G401 (cell line): ENCODE data around the gene CPLANE2. TPM values are rescaled to one million over a fixed set of nuclear protein-coding genes. Genes with fewer than 3 reads are reported as not detected.
"Not testable (repeated sequence)": the region's sequence is repeated elsewhere in the genome, so short reads cannot be mapped to it uniquely, and the experiment has no call there.

Experiments
- DNase-seq: peaks from one replicate; pipeline ENCODE4 v3.0.0-alpha.2; 2015; ENCODE audit warnings: low spot score
- in situ Hi-C: cut with HindIII; loops from 2 replicates; pipeline ENCODE4 v1.10.0; 2016; ENCODE audit warnings: low sequenced_read_pairs, mixed read lengths
- total RNA-seq: library from RNA; depleted of rRNA; stranded (reverse); fragments of >200 nt; shearing (Covaris generic); gene quantifications from 2 replicates; pipeline ENCODE4 v1.2.3, GENCODE V29; 2014; rRNA removed

The CPLANE2 gene
- 2.8 and 3.5 TPM in 2 replicates for total RNA-seq

- DNase-seq = peak; percentile 92
- in situ Hi-C loops = no loop called here
Observed at GRCh38 chr1:16236511-16237342, at the start of gene CPLANE2. TSS of gene CPLANE2 (minus strand) at chr1:16237183. CDS start at chr1:16236742, 441 bp downstream.

DNA sequence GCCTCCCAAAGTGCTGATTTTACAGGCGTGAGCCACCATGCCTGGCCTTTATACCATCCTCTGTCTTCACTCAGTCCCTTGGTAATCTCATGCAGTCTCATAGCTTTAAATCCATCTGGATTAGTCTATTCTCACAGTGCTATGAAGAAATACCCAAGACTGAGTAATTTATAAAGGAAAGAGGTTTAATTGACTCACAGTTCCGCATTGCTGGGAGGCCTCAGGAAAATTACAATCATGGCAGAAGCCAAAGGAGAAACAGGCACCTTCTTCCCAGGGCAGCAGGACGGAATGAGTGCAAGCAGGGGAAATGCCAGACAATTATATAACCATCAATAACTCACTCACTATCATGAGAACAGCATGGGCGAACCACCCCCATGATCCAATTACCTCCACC, 49.1 kb upstream of the CPLANE2 start:
- in situ Hi-C loops = no loop called here
- DNase-seq = peak; percentile 71

DNA sequence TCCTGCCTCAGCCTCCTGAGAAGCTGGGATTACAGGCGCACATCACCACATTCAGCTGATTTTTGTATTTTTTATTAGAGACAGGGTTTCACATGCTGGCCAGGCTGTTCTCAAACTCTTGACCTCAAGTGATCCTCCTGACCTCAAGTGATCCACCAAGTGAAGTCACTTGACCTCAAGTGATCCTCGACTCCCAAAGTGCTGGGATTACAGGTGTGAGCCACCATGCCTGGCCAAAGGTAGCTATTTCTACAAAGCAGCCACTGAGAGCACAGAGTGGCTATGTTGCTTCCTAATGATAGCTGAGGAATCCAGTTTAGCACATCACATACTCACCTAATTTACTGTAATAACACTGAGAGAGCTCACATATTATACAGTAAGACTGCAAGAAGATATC, 44.8 kb upstream of the CPLANE2 start:
- in situ Hi-C loops = no loop called here
- DNase-seq = no peak

- no peak for DNase-seq
- in situ Hi-C loops = no loop called here
Observed at GRCh38 chr1:16279186-16279585, 42.2 kb upstream of the CPLANE2 start.

DNA sequence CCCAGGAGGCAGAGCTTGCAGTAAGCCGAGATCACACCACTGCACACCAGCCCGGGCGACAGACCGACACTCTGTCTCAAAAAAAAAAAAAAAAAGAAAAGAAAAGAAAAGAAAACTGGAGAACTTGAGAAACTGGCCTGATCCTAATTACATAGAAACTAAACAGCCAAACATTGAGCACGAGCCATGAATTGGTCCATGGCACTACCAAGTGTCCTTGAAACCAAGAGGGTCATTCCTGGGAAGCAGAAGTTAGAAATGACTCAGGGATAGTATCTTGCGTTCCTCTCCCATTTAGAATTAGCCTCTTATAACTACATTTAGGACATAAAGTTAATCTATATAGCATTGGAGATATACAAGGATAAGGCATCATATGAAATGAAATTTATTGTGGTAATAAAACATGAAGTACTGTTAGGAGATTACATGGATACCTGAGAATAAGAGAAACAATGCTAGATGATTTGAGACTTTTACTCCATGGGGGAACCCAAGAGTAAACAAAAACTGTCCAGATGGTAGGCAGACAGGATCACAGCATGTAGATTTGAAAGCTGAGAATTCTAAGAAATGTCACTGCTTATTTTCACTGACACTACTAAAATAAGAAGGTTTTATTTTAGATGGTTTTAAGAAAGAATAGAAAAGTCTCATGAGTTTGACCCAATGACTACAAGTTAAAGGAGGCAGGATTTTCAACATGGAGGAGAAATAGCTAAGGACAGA, 39.5 kb upstream of the CPLANE2 start:
- peak; percentile 79 for DNase-seq
- in situ Hi-C loops = no loop called here

DNA sequence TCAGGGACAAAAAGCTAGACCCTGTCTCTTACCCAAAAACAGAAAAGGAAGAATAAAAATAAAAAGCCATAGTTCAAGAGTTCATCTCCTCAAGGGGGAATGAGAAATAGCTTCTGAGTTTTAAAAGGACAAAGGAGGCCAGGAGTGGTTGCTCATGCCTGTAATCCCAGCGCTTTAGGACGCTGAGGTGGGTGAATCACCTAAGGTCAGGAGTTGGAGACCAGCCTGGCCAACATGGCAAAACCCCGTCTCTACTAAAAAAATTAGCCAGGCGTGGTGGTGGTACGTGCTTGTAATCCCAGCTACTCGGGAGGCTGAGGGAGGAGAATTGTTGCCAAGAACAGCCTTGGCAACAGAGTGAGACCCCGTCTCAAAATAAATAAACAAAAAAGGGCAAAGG, 38.6 kb upstream of the CPLANE2 start:
- in situ Hi-C loops = no loop called here
- DNase-seq = no peak

GRCh38 chr1:16267690-16268180, 30.8 kb upstream of the CPLANE2 start:
- in situ Hi-C loops = no loop called here
- DNase-seq = no peak

DNA sequence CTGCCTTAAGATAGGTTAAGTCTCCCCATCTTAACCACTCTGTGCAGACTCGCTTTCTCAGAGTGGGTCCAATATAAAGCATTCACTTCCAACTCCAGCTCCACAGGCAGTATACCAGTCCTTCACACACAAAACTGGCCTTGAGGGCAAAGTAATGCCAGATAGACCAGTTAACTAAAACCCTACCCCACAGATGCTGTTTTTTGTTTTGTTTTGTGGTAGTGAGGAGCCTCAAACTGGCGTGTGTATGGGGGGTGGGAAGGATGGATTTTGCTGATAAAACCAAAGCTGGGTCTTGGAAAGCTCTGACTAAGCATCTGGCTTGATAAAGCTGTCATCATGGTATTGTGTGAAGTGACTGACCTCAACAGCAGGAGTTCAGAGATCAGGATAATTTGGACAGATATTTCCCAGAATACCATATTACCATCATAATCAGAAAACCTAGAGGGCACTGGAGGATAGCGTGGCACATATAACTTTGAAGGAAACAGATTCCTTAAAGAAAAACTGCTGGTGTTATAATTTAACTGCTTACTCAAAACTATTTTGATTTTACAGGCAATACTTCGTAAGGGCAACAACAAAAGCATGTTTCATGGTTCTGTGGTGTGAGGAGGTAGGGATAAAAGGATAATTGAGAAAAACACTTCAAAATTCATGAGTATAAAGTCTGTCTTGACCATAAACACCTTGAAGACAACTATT, 29.6 kb upstream of the CPLANE2 start:
- in situ Hi-C loops = no loop called here
- DNase-seq = no peak

GRCh38 chr1:16262067-16262466, 25.1 kb upstream of the CPLANE2 start:
- DNase-seq = no peak
- in situ Hi-C loops = no loop called here

DNA sequence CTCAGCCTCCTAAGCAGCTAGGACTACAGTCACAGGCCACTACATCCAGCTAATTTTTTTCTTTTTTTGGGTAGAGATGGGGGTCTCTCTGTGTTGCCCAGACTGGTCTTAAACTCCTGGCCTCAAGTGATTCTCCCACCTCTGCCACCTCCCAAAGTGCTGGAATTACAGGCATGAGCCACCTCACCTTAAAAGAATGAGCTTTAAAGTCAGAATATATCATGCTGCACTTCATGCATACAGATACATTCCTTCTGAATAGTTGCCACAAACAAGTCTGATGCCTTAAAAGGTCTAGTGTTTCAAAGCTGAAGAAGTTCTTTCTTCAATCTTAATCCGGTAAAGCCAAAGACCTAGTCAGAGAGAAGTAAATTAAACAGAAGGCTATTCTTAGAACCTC, 23.8 kb upstream of the CPLANE2 start:
- DNase-seq = no peak
- in situ Hi-C loops = no loop called here

DNA sequence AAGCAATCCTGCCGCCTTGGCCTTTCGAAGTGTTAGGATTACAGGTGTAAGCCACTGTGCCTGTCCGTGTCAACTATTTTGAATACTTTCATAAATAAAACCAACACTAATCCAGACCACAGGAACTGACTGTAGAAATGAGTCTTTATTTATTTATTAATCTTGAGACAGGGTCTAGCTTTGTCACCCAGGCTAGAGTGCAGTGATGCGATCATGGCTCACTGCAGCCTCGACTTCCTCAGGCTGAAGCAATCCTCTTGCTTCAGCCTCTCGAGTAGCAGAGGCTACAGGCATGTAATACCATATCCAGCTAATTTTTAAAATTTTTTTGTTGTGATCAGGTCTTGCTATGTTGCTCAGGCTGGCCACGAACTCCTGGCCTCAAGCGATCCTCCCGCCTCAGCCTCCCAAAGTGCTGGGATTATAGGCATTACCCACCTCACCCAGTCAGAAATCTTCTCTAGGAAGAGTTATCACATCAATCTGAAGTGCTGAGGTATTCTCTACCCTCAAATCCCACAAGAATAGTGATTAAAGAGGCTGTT, 21.7 kb upstream of the CPLANE2 start:
- no peak for DNase-seq
- in situ Hi-C loops = no loop called here

- in situ Hi-C loops = no loop called here
Observed at GRCh38 chr1:16257968-16258367, 21.0 kb upstream of the CPLANE2 start.

DNA sequence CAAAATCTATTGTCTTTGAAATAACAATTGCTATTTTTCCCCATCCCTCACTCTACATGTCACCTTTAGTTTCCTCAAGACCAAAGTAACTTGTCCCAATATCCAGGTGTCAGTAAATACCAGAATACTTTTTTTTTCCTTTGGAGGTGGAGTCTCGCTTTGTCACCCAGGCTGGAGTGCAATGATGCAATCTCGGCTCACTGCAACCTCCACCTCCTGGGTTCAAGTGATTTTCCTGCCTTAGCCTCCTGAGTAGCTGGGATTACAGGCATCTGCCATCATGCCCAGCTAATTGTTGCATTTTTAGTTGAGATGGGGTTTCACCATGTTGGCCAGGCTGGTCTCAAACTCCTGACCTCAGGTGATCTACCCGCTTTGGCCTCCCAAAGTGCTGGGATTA, 20.6 kb upstream of the CPLANE2 start:
- not testable (repeated sequence) for DNase-seq

More at GRCh38 chr1:16257968-16258367, 21.0 kb upstream of the CPLANE2 start:
- DNase-seq = no peak

GRCh38 chr1:16256478-16256877, 19.5 kb upstream of the CPLANE2 start:
- in situ Hi-C loops = no loop called here
- DNase-seq = no peak

More for the DNA sequence above, 20.6 kb upstream of the CPLANE2 start:
- in situ Hi-C loops = not testable (repeated sequence)

GRCh38 chr1:16254263-16254928, 17.4 kb upstream of the CPLANE2 start:
- DNase-seq = no peak

DNA sequence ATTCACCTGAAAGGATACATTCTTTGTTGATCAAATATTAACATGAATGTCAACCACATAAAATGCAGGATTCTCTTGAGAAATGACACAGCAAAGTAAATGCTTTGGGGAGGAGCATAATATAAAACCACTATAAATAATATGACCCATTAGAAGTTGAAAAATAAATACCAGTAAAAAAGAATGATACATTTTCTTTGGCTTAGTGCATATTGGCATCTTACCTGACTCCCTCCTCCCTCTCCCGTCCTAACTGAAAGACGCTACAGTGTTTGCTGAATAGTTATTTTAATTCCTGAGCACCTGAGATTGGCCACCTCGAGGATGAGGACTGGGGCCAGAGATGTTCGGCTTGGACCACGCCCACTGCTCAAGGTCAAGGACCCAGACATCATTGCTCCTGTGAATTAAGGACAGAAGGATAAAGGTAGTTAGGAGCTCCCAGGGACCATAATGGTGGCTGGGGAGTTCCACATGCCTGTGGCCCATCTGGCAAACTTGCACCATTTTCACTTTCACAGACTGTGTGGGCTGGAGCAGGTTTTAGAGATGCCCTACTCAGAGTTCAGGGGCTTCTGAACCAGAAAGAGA, 16.4 kb upstream of the CPLANE2 start:
- in situ Hi-C loops = no loop called here
- no peak for DNase-seq

More at GRCh38 chr1:16254263-16254928, 17.4 kb upstream of the CPLANE2 start:
- in situ Hi-C loops = no loop called here

DNA sequence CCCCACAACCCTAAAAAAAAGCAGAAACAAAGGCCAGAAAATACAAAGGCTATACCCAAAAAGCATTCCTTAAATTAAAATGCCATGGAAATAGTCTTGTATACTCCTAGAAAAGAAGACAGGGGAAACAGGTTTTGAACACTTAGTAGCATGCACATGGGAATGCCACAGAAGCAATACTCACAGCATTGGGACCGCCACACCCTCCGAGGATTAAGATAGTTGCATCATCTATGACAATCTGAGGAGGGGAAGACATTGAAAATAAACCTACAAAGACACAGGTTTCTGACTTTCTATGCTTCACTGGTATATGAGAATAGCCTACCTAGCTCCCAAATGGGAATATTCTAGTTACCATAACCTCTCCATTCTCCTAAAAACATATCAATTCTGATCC, 15.9 kb upstream of the CPLANE2 start:
- in situ Hi-C loops = no loop called here
- DNase-seq = no peak

DNA sequence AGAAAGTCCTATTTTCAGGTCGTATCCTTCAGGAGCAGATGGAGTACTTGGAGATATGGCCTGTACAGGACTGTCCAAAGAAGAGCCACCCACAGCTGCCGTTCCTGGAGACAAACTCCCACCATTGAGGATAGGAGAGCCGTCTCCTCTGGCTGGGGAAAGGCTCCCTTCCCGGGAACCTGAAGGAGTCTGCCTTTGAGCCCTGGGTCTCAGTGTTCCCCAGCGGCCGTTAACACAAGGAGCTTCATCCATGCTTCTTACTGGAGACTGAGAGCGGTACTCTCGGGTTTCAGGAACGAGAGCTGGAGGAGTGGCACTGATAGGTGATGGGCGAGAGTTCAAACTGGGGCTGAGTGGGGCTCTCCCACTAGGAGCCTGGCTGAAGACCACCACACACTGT, 14.4 kb upstream of the CPLANE2 start:
- no peak for DNase-seq
- in situ Hi-C loops = no loop called here
